Measurements from ENCODE around the gene C1orf122.

DNA sequence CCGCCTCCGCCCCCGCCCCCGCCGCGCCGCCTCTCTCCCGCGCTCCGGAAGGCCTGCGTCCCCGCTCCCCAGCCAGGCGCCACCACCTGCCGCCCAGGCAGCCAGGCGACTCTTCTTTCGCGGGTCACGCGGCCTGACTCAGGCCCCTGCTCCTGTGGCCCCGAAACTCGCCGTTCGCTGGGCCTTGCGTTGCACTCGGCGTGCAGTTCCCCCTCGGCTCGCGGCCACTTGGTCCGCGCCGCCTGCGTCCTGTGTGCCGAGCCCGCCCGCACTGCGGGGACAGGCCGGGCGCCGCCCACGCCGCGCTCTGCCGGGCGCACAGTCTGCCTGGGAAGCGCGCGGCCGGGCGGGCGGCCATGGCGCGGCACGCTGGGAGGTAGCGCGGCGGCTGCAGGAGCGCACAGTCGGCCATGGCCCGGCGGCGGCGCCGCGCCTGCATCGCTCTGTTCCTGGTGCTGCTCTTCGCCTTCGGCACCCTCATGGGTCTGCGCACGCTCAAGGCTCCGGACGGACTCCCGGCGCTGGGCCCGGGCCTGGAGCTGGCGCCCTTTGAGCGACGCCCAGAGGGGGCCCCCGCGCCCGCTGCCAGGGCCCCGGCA, 13.7 kb upstream of the C1orf122 start, which contains the start of gene MANEAL:
- no peak for TF ChIP-seq CTCF (IDR thresholded peaks at IDR 0.05)
- TF ChIP-seq POLR2A (IDR thresholded peaks at IDR 0.05): no peak
